Occipital lobe (tissue), 2 donors: ENCODE data around the gene LSM6. TPM values are rescaled to one million over a fixed set of nuclear protein-coding genes. Genes with fewer than 3 reads are reported as not detected.

Experiments
- DNase-seq: peaks from one replicate; lab custom pipeline; 2025; lab: John Stamatoyannopoulos, UW
- total RNA-seq: library from RNA; depleted of rRNA; stranded (reverse); fragments of >200 nt; gene quantifications from one replicate; pipeline ENCODE4 v1.2.3, GENCODE V29; 2014

The LSM6 gene
- total RNA-seq, 1 donor from 2014 or later = 39.3 TPM

DNA sequence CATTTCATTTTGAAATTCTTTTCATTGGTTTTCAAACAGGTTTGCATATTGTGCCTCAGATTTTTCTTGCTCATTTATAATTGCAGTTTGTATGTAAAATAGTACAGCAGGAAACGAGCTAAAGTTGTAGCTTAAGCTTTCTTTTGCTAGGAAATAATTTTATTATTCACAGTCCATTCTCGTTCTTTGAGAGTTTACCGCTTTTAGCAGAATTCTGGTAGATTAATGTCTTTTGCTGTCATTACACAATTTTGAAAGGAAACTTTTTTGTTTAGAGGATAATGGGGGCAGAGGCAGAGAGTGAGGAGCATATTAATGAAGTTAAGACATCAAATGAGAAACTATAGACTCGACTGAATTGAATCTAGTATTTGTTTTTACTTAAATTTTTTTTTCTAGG is 10.5 kb downstream of the LSM6 start:
- no peak for DNase-seq

DNA sequence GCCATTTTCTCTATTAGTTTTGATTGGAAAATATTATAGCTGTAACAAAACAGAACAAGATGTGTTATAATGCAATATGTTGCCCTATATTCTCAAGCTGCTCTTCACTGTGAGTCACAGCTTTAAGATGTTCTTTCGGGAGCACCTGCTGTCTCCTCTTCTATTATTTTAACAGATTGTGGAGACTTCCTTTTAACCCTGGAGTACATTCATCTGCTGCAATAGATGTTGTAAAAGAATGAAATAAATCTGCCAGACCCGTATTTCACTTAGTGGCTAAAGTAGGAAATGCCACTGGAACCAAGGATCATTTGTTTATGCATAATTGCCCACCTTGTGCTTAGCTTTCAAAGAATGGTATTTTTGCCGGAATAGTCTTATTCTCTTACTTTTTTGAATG is 11.1 kb downstream of the LSM6 start:
- no peak for DNase-seq

- no peak for DNase-seq
Observed at GRCh38 chr4:146190456-146190855, 14.9 kb downstream of the LSM6 start.

DNA sequence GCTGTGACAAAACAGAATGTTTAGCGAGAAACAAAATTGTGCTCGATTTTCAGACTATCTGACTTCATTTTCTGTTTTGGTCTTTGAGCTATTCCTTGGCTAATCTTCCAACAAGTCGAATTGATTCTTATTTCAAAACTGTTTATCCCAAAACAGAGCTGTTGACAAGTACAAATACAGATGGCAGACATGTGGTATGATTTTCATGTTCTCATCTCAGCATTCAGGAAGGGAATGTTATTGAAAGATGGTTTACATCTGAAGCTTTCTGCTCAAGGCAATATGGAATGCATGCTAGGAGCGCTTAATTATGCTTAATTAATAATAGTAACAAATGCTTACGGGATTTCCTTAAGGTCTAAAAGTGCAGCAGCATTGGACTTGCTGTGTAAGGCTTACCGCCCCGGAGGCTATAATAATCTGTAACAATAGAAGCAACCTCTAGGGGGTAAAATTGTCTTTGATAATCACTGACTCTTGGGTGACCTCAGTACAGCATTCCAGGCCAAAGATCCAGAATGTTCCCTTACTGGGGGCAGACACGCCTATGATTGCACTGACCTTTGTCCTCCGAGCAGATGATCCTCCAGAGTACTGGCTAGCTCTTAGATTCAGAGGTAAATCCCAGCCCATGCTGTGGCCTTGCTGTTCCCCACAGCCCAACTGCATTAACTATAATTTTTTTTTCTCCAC is 16.4 kb downstream of the LSM6 start:
- DNase-seq = no peak

GRCh38 chr4:146193628-146194027 is 18.1 kb downstream of the LSM6 start:
- no peak for DNase-seq

DNA sequence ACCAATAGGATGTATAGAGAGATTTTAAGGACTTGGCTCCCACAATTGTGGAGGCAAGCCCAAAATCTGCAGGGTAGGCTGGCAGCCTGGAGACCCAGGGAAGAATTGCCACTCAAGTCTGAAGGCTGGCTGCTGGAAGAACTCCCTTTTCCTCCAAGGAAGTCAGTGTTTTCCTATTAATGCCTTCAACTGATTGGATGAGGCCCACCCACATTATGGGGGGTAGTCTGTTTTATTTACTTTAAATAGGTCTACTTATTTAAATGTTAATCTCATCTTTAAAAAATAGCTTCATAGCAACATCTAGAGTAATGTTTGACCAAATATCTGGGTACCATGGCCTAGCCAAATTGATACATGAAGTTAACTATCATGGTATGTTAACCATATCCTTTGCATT is 18.7 kb downstream of the LSM6 start:
- DNase-seq = no peak

DNA sequence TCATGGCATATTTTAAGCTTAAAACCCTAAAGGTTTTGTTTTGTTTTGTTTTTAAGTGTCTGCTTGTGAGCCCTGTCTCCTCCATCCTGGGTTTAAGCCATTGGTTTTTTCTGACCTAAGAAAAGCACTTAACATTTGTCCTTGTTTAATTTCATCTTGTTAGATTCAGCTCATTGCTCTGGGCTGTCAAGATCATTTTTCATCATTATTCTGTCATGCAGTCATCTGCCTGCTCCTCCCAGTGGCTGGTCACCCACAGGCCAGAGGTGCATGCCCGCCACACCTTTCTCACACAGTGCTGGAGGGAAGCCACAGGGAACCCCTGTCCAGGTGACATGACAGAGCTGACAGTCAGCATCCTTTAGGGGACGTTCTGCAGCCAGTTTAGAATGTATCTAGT is 27.1 kb downstream of the LSM6 start:
- DNase-seq = no peak

DNA sequence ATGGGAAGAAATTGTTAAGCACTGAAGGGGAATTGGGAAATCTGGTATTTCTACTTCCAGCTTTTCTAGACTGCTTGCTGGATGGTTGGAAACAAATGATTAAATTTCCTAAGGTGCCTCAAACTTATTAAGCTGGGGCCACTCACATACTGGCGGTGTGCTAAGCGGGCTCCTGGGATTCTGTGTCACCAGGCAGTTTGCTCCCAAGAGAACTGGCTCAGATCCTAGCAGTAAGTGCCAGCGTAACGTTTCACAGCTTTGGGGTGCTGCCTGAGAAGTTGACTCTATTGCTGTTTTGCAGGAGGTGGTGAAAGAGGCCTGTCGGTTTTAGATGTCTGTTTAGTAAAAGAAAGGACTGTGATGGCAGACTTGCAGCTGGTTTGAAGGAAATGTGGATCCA is 31.9 kb downstream of the LSM6 start:
- DNase-seq = no peak

GRCh38 chr4:146210890-146211289 is 35.4 kb downstream of the LSM6 start:
- no peak for DNase-seq

DNA sequence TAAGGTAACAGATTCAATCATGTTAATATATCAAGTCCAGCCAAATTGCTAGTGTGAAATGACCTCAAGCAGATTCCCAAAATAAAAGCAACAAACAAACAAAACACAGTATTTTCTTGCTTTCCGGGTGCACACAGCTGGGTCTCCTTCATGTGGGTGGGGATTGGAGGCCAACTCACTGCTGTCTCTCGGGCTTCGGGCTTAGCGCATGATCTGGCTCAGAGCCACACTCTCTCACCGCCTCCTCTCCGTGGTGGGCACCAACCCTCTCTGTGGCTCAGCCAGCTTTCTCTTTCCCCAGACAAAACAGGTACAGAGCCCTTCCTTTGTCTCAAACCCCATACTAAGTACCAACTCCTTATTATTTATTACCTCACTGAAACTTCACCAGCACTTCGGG is 35.9 kb downstream of the LSM6 start:
- DNase-seq = no peak

DNA sequence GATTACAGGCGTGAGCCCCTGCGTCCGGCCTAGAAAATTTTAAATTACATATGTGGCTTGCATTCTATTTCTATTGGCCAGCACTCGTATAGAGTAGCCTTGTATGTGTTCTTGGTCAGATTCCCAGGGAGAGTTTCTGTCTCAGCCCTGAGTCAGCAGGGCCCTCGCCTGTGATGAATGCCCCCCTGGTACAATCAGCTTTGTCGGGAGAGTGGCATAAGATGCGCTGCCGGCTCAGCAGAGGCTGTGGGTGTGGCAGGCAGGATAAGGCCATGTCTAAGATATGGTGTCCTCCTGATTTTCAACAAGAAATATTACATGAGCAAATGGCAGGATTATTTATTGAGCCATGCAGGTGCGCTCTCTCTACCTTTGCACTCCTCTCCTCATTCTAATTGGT is 37.3 kb downstream of the LSM6 start:
- DNase-seq = no peak

GRCh38 chr4:146214238-146214637 is 38.7 kb downstream of the LSM6 start, which contains the start of gene REELD1:
REELD1 (plus strand) TSS chr4:146214538; CDS start chr4:146216953, 2,415 bp downstream.
- no peak for DNase-seq

GRCh38 chr4:146222313-146222712 is 46.8 kb downstream of the LSM6 start:
- DNase-seq = no peak

GRCh38 chr4:146224326-146224966 is 48.9 kb downstream of the LSM6 start:
- no peak for DNase-seq

GRCh38 chr4:146229406-146229805 is 53.9 kb downstream of the LSM6 start:
- DNase-seq = no peak

DNA sequence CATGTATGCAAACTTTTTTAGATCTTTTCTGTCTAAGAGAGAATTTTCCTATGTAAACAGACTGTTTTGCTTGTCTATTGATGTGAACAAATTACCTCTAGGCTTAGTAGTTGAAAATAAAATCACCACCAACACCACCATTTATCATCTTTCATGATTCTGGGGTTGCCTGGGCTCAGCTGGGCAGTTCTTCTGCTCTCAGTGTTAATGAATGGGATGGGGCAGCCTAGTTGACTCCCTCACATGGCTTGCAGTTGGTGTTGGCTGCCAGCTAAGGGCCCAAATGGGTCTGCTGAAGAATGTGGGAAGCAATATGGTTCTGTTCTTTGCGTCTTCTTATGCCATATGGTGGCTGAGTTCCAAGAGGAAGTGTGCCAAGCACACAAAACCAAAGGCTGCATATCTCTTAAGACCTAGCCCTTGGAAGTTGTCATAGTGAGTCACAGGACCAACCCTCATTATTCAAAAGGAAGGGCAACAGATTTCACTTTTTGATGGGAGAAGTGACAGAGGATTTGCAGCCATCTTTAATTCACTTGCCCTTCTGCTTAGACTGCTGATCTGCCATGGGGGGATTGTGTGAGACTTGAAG is 56.7 kb downstream of the LSM6 start:
- DNase-seq = no peak

GRCh38 chr4:146235654-146236177 is 60.2 kb downstream of the LSM6 start:
- no peak for DNase-seq

GRCh38 chr4:146236216-146236615 is 60.7 kb downstream of the LSM6 start:
- DNase-seq = no peak

- DNase-seq = no peak
Observed at GRCh38 chr4:146237092-146237491, 61.6 kb downstream of the LSM6 start.

DNA sequence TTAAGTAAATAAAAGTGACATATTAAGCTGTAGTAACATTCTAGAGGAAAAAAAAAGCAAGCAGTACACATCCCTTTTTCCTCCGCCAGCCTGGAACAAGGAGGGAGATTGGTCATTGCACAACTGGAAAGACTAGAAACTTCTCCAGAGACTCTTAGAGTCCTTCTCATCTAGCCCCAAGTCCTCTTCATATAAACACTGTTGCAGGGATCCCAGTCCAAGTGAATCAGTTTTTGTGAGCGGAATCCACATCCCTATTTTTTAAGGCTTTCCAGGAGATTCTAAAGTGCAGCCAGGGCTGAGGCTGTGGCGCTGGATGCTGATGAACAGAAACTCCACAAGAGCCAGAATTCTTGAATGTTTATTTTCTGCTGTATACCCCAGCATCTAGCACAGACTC is 62.6 kb downstream of the LSM6 start:
- no peak for DNase-seq
